NCI-H460 (cell line): Measurements from ENCODE around the gene SERPINB10. TPM values are rescaled to one million over a fixed set of nuclear protein-coding genes. Genes with fewer than 3 reads are reported as not detected.
A peak's percentile ranks its signal among the peaks of the same experiment; 100 is the strongest.

Source experiments
- DNase-seq: peaks from one replicate; pipeline ENCODE4 v3.0.0-alpha.2; 2016; ENCODE audit warnings: low read depth; ENCODE audit errors: extremely low read depth
- total RNA-seq: library from RNA; depleted of rRNA; stranded (reverse); fragments of >200 nt; shearing (Covaris generic); gene quantifications from 2 replicates; pipeline ENCODE4 v1.2.3, GENCODE V29; 2014; rRNA removed

The SERPINB10 gene
- total RNA-seq, 1 experiment from 2014 or later, result not detected

DNA sequence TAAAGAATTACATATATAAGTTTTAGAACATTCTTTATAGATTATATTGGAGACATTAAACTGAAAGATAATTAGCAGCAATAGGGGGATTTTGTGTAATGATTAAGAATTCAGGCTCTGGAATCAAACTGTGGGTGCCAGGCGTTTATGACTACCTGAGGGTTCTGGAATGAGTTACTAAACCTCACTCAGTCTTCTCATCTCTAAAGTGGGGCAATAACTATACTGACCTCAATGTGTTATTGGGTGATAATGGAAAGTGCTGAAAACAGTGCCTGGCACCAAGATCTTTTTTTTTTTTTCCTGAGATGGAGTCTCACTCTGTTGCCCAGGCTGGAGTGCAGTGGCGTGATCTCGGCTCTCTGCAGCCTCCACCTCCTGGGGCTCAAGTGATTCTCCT, 69.3 kb downstream of the SERPINB10 start:
- no peak for DNase-seq

DNA sequence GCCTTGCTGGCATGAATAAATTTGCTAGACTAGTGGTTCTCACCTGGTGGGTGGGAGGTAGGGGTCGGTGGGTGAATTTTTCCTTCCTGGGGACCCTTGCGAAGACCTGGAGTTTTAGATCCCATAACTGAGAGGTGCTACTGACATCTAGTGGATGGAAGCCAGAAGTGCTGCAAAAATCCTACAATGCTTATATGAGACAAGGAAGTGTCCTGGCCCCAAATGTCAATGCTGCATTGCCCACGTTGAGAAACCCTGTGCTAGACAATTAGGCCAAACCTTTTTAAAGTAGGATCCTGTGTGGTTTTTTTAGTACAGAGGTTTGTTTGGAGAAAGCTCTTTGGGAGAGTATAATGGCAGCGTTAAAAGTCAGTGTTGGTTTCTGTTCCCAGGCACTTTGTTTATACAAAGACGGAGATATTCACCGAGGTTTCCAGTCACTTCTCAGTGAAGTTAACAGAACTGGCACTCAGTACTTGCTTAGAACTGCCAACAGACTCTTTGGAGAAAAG, 71.7 kb downstream of the SERPINB10 start:
- peak; percentile 45 for DNase-seq

DNA sequence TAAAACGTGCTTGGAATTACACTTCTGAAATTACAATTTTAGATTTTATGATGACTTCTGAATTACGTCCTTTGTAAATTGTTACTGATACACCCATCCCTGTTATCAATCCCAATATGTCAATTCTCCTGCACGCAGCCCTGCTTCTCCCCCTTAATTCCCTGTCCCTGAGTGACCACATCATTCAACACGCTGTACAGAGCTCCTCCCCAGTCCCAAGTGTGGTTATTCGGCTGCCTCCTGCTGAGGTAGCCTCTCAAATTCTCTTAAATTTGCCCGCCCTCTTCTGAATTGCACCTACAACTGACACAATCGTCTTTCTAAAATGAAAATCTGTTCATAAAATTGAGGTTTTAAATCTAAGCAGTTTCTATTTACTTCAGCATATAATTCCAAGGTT, 72.3 kb downstream of the SERPINB10 start:
- no peak for DNase-seq

DNA sequence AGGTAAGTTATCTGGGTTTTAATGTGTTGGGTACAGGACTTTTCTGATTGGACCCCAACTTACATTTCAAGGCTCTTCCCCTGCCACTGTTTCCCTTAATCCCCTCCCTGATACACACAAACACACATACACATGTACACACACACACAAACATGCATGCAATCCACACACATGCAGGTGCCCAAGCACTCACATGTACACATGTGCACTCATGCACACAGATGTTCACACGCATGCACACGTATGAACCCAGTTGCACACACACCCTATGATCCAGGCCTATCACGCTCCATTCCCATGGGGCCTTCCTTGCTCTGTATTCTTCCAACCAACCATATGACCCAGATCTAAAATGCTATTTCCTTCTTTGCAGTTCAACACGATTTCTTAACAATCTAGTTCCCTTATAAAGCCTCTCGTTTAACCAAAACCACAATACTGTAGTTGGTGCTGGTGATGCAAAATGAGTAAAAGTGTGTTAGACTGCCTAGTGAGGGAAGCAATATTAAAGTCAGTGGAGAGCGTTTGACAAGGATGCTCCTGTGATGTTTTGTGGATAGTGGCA, 73.2 kb downstream of the SERPINB10 start:
- DNase-seq, result no peak

DNA sequence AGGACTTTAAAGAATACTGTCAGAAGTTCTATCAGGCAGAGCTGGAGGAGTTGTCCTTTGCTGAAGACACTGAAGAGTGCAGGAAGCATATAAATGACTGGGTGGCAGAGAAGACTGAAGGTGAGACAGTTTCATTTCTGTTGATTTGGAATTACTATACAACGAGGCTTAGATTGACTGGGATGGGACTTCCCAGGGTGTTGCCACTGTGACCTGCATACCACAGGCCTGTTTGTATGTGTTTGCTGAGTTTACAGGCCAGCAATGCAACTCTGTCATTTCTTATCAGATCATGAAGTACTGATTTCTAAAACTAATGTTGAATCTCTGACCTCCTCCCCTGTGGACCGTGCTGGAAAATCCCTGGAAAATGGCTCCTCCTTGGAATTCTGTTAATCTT, 74.0 kb downstream of the SERPINB10 start:
- no peak for DNase-seq

DNA sequence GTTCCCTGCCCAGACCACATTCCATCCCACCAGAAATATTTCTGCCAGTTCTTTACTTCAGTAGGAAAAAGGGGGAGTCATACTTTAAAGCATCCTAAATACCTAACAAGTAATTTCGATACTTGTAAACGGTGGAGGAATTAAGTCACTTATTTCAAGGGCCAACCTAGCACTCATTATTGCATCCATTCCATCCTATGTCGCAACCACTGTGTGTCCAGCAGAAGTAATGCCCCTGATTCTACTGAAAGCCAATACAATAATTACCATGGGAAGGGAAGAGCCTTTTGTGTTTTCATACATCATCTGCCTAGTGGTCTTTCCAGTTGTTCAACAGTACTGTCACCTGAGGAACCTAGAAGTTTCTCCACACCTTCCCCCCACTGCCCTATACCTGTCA, 74.6 kb downstream of the SERPINB10 start:
- no peak for DNase-seq

Other genes starting within 250 kb of the SERPINB10 start
- 0.15 and 0.23 TPM in 2 replicates for gene SERPINB3, start 246.1 kb upstream of the SERPINB10 start, total RNA-seq
- gene SERPINB11, start 205.0 kb upstream of the SERPINB10 start, total RNA-seq, result 107 and 126 TPM in 2 replicates
- gene SERPINB7, start 132.5 kb upstream of the SERPINB10 start, total RNA-seq, result 0.32 TPM in 1 of 2 replicates, not detected in the other
- gene SERPINB2, start 20.3 kb upstream of the SERPINB10 start, total RNA-seq, result 100 and 108 TPM in 2 replicates
- gene HMSD, start 41.3 kb downstream of the SERPINB10 start, total RNA-seq, result 0.50 and 0.81 TPM in 2 replicates
- gene SERPINB8, start 62.1 kb downstream of the SERPINB10 start, total RNA-seq, result 52.9 and 54.6 TPM in 2 replicates
- gene LINC00305, start 241.1 kb downstream of the SERPINB10 start, total RNA-seq, result not detected in 2 replicates